Measurements from ENCODE around the gene PTRH2.
"Not testable (repeated sequence)": the region's sequence is repeated elsewhere in the genome, so short reads cannot be mapped to it uniquely, and the experiment has no call there.

PTRH2 gene

GRCh38 chr17:59671386-59671785 lies 35.8 kb downstream of the PTRH2 start:
- no peak for DNase-seq (ENCODE audit: extremely low read depth in 1 of 2, low read depth in 1 of 2)

- DNase-seq (ENCODE audit: extremely low read depth in 1 of 2, low read depth in 1 of 2) = no peak
These were observed 37.3 kb downstream of the PTRH2 start for GRCh38 chr17:59669944-59670343.

- no peak for DNase-seq (ENCODE audit: extremely low read depth in 1 of 2, low read depth in 1 of 2)
These were observed 37.8 kb downstream of the PTRH2 start for GRCh38 chr17:59669411-59669810.

- DNase-seq (ENCODE audit: extremely low read depth in 1 of 2, low read depth in 1 of 2) = no peak
These were observed 38.4 kb downstream of the PTRH2 start for GRCh38 chr17:59668816-59669215.

- no peak for DNase-seq (ENCODE audit: extremely low read depth in 1 of 2, low read depth in 1 of 2)
These were observed 41.0 kb downstream of the PTRH2 start for GRCh38 chr17:59666235-59666634.

- not testable (repeated sequence) for DNase-seq (ENCODE audit: extremely low read depth in 1 of 2, low read depth in 1 of 2)
These were observed 50.6 kb downstream of the PTRH2 start for GRCh38 chr17:59656624-59657023.

- DNase-seq (ENCODE audit: extremely low read depth in 1 of 2, low read depth in 1 of 2) = no peak
These were observed 55.1 kb downstream of the PTRH2 start for GRCh38 chr17:59652119-59652518.

GRCh38 chr17:59651346-59651745 lies 55.9 kb downstream of the PTRH2 start:
- no peak for DNase-seq (ENCODE audit: extremely low read depth in 1 of 2, low read depth in 1 of 2)

- DNase-seq (ENCODE audit: extremely low read depth in 1 of 2, low read depth in 1 of 2) = no peak
These were observed 56.6 kb downstream of the PTRH2 start for GRCh38 chr17:59650642-59651041.

GRCh38 chr17:59649886-59650285 lies 57.3 kb downstream of the PTRH2 start:
- no peak for DNase-seq (ENCODE audit: extremely low read depth in 1 of 2, low read depth in 1 of 2)
